Panc1 (cell line): ENCODE results near the gene LIPA.

Source experiments
- CTCF ChIP-seq: fragments of 450-650 bp; IDR thresholded peaks from 2 replicates; pipeline ENCODE4 v1.5.1; 2017; ENCODE audit warnings: mild to moderate bottlenecking
- POLR2AphosphoS5 ChIP-seq: IDR thresholded peaks from 2 replicates; pipeline ENCODE4 v1.6.1; 2012; ENCODE audit warnings: mild to moderate bottlenecking, low read depth, low read length, moderate library complexity
- SIN3A ChIP-seq: IDR thresholded peaks from 2 replicates; pipeline ENCODE4 v1.6.1; 2012; ENCODE audit warnings: low read depth, mild to moderate bottlenecking, low read length, moderate library complexity, borderline replicate concordance; ENCODE audit not compliant: insufficient read depth
- TCF7L2 ChIP-seq: IDR thresholded peaks from 2 replicates; pipeline ENCODE4 v1.6.1; 2011; ENCODE audit warnings: mild to moderate bottlenecking, low read depth, low read length, inconsistent platforms

- TF ChIP-seq CTCF (no peak), TCF7L2 (no peak), POLR2AphosphoS5 (no peak), SIN3A (no peak)
Observed at GRCh38 chr10:89165923-89166322, 85.7 kb downstream of the LIPA start.
